GM21737 (cell line): Measurements from ENCODE around the gene OCSTAMP.

ENCODE experiments used
- ATAC-seq: cut with Tn5 transposase; IDR thresholded peaks from one replicate; pipeline ENCODE4 v1.9.1; 2021; ENCODE audit warnings: mild to moderate bottlenecking, moderate library complexity; ENCODE audit not compliant: unreplicated experiment

Gene OCSTAMP

DNA sequence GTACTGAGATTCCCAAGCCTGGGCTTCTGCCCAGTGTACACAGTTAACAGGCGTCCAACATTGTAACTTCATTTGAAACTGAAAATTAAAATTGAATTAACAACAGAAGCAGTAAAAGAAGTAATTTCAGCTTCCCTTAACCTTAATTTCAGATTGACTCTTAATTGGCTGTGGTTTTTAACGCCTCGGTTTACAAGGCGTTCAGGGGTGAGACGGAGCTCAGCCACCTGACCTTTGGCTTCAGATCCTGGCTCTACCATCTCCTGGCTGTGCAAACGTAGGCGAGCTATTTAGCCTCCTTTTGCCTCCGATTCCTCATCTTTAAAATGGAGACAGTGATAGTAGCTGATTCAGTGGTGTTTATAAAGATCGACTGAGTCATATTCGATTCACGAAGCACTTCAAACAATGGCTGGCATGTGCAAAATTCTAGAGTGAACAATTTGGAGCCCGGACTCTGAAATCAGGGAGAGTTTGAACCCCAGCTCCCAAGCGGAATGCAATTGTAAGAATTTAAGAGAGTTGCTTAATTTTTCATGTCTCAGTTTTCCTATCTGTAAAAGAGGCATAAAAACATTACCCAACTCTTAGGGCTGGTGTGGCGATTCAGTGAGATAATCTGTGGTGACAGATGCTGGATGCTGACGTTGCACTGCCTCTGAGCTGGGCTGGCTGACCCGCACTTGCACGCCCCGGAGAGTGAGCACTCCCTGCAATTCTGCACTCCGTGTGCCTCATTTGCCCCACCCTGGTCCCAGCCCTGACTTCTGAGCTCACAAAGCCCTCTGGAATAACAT, 23.5 kb upstream of the OCSTAMP start:
- no peak for ATAC-seq

DNA sequence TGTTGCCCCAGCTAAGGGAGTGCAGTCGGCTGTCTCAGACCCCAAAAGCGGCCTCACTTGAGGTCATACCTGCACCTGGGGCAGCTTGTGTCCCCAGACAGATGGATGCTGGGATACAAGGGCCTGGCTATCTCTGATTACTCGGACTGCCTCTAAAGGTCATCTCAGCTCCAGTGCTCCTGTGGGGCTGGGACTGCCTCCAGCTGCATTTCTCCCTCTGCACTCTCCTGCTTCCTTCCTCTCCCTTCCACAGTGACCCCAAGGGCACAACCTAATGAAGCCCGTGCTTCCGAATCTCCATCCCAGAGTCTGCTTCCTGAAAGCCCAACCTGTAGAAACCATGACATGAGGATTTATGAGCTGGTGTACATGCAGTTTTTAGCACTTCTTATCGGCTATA, 22.8 kb upstream of the OCSTAMP start:
- no peak for ATAC-seq

DNA sequence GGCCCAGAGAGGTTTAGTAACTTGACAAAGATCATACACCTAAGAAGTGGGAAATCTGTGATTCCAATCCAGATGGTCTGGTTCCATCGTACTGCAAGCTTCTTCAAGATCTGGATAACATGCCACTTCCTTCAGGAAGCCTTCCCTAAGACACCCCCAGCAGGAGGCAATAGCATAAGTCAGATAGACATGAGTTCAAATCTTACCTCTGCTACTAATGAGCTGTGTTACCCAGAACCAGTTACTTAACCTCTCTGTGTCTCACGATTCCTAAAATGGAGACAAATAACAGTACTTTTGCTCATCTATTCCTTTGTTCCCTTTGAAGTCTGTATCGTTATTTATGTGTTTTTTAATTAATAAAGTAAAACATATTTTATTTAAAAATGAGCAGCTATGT, 22.3 kb upstream of the OCSTAMP start:
- no peak for ATAC-seq

DNA sequence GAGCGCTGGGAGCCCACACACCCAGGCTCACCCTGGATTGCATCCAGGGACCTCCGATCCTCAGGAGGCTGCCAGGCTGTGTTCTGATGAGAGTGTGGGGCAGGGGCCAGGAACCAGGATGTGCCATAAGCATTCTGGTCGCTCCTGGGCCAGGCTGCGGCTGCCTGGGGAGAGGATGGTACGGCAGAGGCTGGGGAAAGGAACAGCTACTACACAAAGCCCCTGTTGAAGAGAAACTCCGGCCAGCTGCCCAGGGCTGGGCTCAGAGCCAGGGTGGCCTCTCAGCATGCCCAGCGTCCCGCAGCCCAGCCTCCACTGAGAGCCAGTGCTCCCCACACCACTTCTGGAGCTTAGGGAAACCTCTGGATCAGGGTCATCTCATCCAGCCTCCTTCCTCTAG, 21.7 kb upstream of the OCSTAMP start:
- ATAC-seq, result no peak

DNA sequence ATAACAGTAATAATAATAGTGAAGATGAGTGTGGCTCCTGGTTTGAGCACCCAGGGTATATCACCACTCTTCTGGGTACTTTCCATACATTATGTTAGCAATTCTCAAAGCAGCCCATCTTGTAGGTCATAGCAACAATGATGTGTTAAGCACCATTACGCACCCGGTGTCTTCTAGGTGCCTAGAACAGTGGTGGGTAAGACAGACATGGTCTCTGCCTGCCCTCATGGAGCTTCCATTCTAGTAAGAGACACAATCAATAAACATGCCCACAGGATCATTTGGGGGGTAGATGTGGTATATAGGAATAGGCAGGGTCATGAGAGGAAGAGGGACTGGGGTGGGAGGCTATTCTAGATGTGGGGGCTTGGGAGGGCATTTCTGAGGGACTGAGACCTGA, 21.0 kb upstream of the OCSTAMP start:
- ATAC-seq, result no peak

DNA sequence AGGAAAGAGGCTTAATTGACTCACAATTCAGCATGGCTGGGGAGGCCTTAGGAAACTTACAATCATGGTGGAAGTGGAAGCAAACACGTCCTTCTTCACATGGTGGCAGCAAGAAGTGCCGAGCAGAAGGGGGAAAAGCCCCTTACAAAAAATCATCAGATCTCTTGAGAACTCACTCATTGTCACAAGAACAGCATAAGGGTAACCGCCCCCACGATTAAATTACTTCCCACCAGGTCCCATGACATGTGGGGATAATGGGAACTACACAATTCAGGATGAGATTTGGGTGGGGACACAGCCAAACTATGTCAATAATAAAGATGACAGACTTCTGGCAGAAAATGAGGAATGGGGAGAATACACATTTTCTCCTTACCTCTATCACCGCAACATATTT, 20.5 kb upstream of the OCSTAMP start:
- ATAC-seq, result no peak

DNA sequence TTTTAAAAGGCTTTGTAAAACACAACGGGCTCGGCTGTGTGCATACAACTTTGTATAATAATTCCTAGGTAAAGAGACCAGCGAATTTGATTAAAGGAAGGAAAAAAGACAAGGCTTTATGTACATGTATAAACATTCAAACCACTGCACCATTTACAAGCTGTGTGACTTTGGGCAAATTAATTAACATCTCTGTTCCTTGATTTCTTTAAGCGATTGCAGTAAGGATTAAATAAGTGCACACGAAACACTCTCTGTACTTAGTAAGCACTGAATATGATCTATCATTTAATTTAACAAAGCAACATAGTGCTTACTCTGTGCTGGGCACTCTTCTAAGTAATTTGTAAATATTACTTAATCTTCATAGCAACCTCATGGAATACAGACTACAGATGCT, 19.5 kb upstream of the OCSTAMP start:
- no peak for ATAC-seq

DNA sequence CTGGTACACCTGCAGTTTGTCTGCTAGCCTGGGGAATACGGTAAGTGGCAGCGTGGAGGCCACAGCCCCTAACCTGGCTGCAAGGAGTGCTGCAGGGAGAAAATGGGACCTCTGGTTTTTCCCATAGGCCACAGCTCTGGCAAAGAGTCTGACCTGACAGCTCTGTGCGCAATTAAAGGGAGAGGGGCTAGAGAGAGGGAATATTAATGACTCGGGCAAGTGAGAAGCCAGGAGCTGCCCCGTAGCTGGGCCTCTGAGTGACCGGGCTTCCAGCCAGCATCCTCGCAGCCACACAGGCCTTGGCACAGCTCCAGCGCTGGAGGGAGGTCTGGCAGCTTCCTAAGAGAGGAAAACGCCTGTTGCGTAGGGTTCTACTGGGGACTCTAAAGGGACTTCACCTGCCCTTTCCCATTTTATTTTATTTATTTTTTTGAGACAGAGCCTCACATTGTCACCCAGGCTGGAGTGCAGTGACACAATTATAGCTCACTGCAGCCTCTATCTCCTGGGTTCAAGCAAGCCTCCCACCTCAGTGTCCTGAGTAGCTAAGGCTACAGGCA, 18.2 kb upstream of the OCSTAMP start:
- ATAC-seq, result no peak

DNA sequence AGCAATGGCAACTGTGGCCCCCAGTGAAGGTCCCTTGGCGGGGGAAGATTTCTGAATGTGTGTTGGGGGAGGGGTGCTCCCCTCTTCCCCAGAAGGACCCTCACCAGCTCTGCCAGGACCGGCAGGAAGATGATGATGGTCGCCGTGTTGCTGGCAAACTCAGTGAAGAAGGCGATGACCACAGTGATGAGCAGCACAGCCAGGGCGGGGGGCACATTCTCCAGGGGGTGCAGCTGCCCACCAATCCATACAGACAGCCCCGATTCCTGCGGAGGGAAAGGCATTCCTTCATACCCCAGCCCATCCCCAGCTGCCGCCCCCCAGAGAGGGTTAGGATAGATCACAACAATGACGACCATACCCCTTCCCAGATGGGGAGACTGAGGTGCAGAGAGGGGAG, 15.7 kb upstream of the OCSTAMP start:
- ATAC-seq, result no peak

DNA sequence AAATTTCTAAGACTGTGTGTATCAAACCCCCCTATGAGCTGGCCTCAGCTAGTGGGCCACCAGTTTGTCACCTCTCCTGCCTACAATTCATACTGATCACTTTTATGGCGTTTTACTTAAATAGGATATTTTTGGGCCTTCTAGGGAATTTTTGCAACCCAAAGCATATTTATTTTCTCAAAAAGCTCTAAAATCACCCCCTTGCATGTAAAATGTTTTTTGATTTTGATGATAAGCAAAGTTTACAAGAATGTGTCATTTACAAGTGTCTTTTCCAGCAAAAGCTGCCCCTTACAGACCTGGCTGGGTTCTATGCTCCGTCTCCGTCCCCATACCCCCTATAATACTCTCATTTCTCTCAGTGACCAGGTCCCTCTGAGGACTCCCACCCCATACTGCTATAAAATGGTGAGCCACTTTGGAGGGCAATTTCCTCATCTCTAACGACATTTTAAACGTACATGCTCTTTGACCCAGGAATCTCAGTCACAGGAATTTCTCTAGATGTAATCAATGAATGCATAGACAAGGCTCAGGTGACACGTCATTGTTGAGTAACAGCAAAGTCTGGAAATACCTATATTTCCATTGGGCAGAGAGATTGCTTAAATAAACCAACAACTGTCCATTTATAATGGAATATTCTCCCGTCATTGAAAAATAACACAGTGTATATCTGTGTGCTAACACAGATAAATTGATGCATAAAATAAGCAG, 13.9 kb upstream of the OCSTAMP start:
- ATAC-seq, result no peak

DNA sequence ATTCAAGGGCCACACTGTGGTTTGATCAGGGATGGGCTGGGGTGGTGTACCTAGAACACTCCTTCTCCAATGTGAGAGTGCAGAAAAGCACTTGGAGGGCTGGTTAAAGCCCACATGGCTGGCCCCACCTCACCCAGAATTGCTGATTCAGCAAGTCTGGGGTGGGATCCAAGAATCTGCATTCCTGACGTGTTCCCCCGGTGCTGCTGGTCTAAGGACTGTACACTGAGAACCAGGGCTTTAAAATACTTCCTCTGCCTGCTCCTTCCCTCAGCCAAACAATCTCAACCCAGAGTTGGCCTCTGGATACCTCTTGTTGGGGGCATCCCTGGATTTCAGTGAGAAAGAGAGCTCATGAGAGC, 13.4 kb upstream of the OCSTAMP start:
- ATAC-seq, result no peak

DNA sequence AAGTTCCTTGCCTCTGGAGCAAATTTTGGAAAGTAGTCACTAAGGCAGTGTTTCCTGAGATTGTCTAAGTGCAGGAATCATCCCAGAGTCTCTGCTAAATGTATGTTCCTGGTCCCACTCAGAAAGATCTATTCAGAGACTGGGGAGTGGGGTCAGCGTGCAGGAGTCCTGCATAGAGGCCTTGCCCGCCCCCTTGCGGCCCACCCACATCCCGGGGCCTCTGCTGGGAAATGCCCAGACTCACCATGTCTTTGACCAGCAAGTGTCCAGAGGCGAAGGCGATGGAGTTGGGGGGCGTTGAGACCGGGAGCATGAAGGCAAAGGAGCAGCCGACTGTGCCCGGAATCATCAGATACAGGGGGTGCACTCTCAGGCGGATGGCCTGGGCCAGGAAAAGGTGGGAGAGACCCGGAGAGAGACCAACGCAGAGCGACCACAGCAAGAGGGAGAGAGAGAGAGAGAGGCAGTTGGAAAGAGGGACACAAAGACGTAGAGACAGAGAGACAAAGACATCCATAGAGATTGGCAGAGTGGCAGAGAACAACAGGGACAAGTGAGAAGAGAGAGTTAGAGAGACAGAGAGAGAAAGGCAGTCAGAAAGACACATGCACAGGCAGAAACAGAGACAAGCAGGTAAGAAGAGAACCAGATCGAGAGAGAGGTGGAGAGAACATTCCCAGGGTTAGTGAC, 12.9 kb upstream of the OCSTAMP start:
- no peak for ATAC-seq

DNA sequence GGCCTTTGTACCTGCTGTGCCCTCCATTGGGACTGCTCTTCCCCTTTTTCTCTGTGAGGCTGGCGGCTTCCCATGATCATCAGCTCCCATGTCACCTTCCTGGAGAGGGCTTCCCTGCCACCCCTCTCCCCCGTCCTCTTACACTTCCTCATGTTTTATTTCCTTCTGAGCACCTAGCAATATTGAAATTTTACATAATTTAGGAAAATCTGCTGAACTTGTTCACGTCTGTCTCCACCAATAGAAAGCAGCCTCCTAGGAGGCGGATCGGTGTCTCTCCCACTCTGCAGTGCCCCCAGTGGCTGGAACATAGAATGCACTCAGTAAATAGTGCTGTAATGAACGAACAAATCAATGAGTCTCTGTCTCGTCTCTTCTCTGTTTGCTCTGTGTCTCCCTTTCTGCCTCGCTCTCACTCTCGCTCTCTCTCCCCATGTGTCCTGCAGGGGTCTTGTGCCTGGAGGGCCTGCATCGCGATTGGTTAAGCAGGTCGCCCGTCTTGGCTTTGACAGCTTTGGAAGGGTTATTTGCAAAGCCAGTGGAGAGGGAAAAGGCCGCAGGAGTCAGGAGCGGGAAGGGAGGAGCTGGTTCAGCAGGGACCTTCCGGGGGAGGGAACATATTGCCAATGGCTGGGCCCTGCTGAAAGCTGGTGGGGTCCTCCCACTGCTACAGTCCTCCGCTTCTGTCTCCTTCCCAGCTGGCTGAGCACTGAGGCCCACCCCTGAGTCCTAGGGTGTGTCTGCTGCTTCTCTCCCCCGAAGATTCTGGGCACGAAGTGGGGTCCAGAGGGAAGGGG, 12.1 kb upstream of the OCSTAMP start:
- no peak for ATAC-seq

DNA sequence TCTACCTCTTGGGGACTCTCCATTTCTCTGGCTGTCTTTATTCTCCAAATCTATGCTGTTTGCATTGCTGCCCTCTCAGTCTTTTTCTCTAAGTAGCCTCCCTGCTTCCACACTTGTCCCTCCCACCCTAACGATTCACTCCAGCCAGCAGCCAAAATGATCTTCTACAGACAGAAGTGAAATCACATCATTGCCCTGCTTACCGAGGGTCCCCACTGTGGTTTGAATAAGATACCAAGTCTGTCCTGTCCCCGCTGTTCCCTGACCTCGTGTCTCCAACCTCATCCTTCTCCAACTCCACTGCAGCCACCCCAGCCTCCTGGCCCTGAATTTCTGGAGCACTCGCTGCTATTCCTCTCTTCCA, 11.5 kb upstream of the OCSTAMP start:
- ATAC-seq, result no peak

DNA sequence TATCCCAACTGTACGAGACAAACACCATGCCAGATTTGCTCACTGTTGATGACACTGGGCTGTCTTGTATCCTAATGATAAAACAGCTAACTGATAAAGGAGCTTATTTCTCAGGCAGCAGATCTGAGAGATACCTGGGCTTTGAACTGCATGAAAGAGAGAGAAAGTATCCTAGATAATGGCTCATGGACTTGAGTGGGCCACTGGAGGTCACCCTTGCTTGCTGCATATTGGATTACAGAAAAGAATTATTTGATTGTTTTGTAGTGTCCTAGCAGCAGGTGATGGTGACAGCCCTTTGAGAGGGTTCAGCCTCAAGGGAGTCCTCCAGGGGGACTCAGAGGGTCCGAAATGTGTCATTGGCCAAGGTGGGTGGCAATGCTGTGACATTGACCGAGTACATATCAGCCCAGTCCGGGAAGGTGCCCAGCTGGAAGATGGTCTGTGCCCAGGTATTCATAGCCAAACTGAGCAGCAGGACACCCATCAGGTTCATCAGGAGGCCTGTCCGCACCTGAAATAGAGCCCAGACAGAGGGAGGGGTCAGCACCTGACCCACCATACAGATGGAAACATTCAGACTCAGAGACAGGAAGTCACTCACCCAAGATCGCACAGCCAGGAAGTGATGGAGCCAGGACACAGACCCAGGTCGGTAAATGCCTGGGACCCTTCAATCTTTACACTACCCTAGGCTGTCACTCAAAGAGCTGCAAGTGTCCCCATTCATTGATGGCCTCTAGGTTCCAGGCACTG, 9.4 kb upstream of the OCSTAMP start:
- ATAC-seq, result no peak

DNA sequence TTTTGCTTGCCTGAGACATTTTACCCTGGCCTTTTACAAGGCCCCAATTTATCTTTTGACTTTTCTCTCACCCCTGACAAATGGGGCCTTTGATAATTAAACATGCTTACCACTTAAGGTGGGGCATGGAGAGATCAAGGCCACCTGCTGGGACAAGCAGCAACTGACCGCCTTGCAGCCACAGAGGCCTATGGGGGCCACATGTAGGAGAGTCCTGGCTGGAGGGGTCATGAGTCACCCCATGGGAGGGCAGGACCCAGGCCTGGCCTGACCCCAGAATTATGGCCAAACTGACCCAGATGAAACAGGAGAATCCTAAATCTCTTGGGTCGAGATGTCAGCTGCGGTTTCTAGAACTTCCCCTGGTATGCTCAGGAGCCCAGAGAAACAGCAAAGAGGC, 8.5 kb upstream of the OCSTAMP start:
- ATAC-seq, result no peak

DNA sequence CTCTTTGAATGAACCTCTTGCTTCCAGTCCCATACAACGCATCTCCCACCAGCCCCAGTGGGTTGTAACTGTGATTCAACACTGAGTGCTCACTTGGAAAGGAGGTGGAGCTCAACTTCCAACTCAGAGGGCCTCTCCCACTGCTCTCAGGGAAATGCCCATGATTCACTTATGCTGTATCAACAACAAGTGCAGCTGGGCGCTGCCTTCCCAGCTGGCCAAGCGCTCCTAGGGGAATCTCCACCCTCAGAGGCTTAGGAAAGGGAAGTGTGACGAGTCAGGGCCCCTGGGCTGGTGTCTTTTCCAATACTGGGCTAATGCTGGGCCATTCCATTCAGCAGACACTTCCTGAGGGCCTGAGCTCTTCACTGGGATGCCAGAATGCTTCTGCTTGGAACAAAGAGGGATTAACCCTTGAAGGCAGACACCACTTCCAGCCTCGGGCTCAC, 8.1 kb upstream of the OCSTAMP start:
- ATAC-seq, result no peak

DNA sequence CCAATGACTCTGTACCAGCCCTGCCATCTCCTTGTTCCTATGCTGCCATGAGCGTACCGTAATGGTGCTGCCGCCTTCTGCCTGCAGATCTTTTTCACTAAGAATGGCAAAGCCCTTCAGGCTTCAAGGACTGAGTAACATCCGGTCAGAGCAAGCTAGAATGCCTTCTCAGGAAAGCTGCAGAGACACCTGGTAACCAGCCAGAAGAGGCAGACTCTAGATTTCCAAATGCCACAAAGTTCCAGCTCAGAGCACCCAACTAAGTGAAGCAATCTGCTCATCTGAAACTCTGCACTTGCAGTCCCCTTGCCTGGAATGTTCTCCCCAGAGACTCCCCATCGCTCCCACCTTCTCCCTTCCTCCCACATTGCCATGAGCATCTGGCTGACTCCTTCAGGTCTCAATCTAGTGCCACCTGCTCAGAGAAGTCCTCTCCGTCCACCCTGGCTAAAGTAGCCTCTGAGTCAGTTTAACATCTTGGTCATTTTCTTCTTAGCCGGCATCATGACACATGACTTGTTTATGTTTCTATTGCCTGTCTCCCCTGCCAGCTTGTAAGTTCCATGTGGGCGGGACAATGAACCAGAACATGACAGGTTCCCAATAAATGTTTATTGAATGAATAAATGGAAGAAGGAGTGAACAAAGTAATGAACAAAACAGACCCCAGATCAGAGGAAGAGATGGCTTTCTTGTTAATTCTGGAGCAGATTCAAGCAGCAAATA, 6.9 kb upstream of the OCSTAMP start:
- no peak for ATAC-seq

DNA sequence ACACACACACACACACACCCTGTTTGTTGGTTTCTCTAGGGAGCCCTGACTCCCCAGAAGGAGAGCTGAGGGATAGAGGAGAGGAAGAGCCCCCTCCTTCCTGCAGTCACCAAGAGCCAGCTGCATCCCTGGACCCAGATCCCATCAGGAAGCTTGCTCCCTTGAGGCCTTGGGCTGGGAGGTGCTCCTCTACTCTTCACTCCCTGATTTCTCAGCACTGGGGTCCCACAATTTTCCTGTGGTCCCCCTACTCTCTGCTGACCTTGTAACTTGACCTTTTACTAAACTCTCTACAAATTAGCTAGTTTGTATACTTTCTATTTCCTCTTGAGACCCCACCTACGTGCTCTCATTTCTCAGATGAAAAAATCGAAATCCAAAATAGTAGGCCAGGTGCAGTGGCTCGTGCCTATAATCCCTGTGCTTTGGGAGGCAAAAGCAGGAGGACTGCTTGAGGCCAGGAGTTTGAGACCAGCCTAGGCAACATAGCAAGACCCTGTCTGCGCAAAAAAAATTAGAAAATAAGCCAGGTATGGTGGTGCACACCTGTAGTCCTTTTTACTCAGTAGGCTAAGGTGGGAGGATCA, 5.0 kb upstream of the OCSTAMP start:
- ATAC-seq, result no peak
